Aorta (tissue), 5 donors: ENCODE results near the gene JAM2. TPM values are rescaled to one million over a fixed set of nuclear protein-coding genes. Genes with fewer than 3 reads are reported as not detected.

Experiments used
- ATAC-seq: fragments of 200-7000 bp; cut with Tn5 transposase; one replicate; pipeline ENCODE4 v1.9.1; 2022; ENCODE audit warnings: moderate library complexity; ENCODE audit not compliant: low FRiP score
- DNase-seq, 2 donors: peaks; one replicate each; pipeline ENCODE4 v3.0.0-alpha.2; 2020
- H3K27ac ChIP-seq, 2 donors: one replicate each; pipeline ENCODE4 v1.5.1; 2013; ENCODE audit warnings: low read length in 2 of 2, mild to moderate bottlenecking in 2 of 2, moderate library complexity in 2 of 2, control low read depth in 1 of 2, inconsistent platforms in 1 of 2, low read depth in 1 of 2
- H3K27me3 ChIP-seq, 2 donors: one replicate each; pipeline ENCODE4 v1.6.1; 2013; ENCODE audit warnings: control low read depth in 1 of 2, low read length in 1 of 2, mild to moderate bottlenecking in 1 of 2, moderate library complexity in 1 of 2; ENCODE audit not compliant: insufficient read depth in 2 of 2, control insufficient read depth in 1 of 2
- H3K36me3 ChIP-seq, 2 donors: one replicate each; pipeline ENCODE4 v1.6.1; 2013; ENCODE audit warnings: control low read depth in 1 of 2, low read length in 1 of 2, mild to moderate bottlenecking in 1 of 2; ENCODE audit not compliant: insufficient read depth in 2 of 2, control insufficient read depth in 1 of 2
- H3K4me1 ChIP-seq, 2 donors: one replicate each; pipeline ENCODE4 v1.6.1; 2013; ENCODE audit warnings: low read length in 2 of 2, control low read depth in 1 of 2, mild to moderate bottlenecking in 1 of 2, moderate library complexity in 1 of 2; ENCODE audit not compliant: insufficient read depth in 2 of 2, control insufficient read depth in 1 of 2
- H3K4me3 ChIP-seq, 2 donors: one replicate each; pipeline ENCODE4 v1.5.1; 2013; ENCODE audit warnings: low read length in 2 of 2, control low read depth in 1 of 2, mild to moderate bottlenecking in 1 of 2
- H3K9me3 ChIP-seq: one replicate; pipeline ENCODE4 v1.6.1; 2013; ENCODE audit warnings: mild to moderate bottlenecking, low read length; ENCODE audit not compliant: control insufficient read depth
- WGBS, 2 donors: extraction: QIAGEN DNeasy Blood & Tissue Kit; methylation state at CpG; one replicate each; pipeline ENCODE4 v1.1.7; 2013; 5-methylcytosine and 5-hydroxymethylcytosine counted together
- intact Hi-C, 2 donors: fragments of 100-400 bp; cut with DNase I; formaldehyde crosslinking; loops; one replicate each; pipeline versions ENCODE4 v1.14.2 to v1.15.0; 2022
- polyA plus RNA-seq, 2 donors: library from polyadenylated mRNA; stranded (reverse); fragments of 200-250 nt; gene quantifications; one replicate each; pipeline ENCODE4 v1.2.3, GENCODE V29; 2013
- total RNA-seq, 2 donors: library from RNA; stranded (reverse); fragmentation: NEBNext Ultra II Directional; extraction: Animal tissue kit (Norgen Biotek cat#: 25700); gene quantifications; one replicate each; pipeline ENCODE4 v1.2.1, GENCODE V29; 2021
- donor health status: healthy with polysubstance abuse.
- donor health status: Bipolar disorder and iron deficiency.
- donor health status: DM: no; HTN: no; CAD: no.
- donor health status: DM: no; HTN: no; CAD: no.
- donor health status: DM: yes; HTN: yes; CAD: no.

JAM2 gene
- total and polyA plus RNA-seq, 4 donors, result 2.1 to 61.0 (median 12.7) TPM

DNA sequence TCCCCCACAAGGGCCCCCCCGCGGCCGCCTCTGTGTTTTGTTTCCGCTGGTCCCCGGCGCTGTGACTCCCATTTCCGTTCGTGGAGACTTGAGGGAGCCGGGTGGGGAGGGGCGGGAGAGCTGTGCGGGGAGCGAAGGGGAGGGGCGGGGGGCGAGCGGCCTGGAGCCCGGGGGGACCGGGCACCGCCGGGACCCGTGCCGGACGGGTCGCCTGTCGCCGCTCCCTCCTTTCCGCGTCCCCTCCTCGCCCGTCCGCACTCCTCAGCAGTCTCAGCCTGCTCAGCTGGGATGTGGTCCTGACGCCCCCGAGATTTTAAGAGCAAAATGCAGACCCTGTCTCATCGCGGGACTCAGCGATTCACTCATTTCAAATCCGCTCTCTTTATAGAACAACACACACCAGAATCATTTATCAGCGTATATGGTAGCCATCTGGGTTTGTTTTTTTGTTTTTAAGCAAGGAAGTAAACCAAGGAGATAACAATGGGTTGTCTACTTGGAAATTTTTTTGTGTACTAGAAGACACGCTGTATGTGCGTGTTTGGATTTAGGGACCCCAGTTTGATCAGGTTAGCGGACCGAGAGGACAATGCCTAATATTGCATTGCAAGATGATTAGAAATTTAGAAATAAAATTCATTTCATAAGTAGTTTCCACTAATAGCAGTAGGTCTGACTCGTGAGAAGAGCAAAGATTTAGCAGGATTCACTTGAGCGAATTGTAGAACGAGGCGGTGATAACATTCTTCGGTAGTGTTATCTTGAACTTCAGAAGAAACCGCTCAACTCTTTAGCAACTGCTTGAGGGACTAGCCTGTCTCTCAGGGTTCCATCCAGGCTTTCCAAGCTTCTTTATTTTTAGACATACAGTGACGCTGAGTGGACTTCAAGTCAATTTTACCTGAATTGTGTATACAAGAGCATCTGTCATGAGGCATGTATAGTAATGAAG is 96.9 kb downstream of the JAM2 start:
- Histone ChIP-seq H3K4me3 (peak overlapping the region; percentile 16 to 77), H3K4me1 (no peaks in the 10 kb centered on the region), H3K27me3 (no peaks in the 10 kb centered on the region), H3K36me3 (no peaks in the 10 kb centered on the region), H3K27ac (peak overlapping the region; percentile 87 to 91), H3K9me3 (no peaks in the 10 kb centered on the region)
- DNase-seq (peak; percentile 92 to 95), ATAC-seq (peak; percentile 87)
- 0 to 1% methylated on average over 27 to 48 of the region's 48 CpGs for WGBS, 2 donors
- intact Hi-C loops, result loop anchor here in 1 of 2 donors (10.0 kb wide), 1 partner anchor 1099 kb away; no protein-coding TSS in a partner anchor

GRCh38 chr21:25737421-25737820 is 98.4 kb downstream of the JAM2 start:
- no peaks in the 10 kb centered on the region for H3K4me1 ChIP-seq
- no peak for DNase-seq
- H3K4me3 ChIP-seq, result no peak overlapping the region
- H3K27ac ChIP-seq, result no peak overlapping the region
- H3K9me3 ChIP-seq, result no peaks in the 10 kb centered on the region
- intact Hi-C loops, result loop anchor here in 1 of 2 donors (10.0 kb wide), 1 partner anchor 1097 kb away; no protein-coding TSS in a partner anchor
- ATAC-seq, result no peak
- WGBS, 2 donors, result 64 to 67% methylated on average over 1 of the region's 1 CpG
- H3K27me3 ChIP-seq, result no peaks in the 10 kb centered on the region
- H3K36me3 ChIP-seq, result no peaks in the 10 kb centered on the region

GRCh38 chr21:25742900-25743299 is 103.8 kb downstream of the JAM2 start:
- Histone ChIP-seq H3K4me1 (no peaks in the 10 kb centered on the region), H3K9me3 (no peaks in the 10 kb centered on the region), H3K36me3 (no peaks in the 10 kb centered on the region), H3K4me3 (no peak overlapping the region), H3K27me3 (no peaks in the 10 kb centered on the region), H3K27ac (no peak overlapping the region)
- no peak for DNase-seq
- 95 to 97% methylated on average over 3 of the region's 3 CpGs for WGBS, 2 donors
- intact Hi-C loops, result no loop called here
- no peak for ATAC-seq

DNA sequence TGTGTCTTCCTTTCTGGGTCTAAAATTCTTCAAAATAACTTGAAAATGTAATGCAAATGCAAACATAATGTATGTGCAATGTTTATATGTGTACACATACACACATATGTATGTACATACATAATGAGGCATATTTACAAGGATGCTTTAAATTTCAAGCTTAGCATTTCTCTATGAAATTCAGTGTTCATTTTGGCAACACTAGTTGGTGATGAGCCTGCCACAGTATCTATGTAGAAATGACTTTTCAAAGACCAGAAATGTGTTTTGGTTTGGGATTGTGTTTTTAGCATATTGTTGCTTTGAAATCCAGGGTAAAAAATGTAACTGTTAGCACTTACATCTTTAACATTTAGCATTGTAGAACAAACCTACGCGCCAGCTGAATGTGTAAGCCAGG is 105.8 kb downstream of the JAM2 start:
- Histone ChIP-seq H3K27me3 (no peaks in the 10 kb centered on the region), H3K9me3 (no peaks in the 10 kb centered on the region), H3K4me1 (no peaks in the 10 kb centered on the region), H3K4me3 (no peak overlapping the region), H3K27ac (no peak overlapping the region), H3K36me3 (no peaks in the 10 kb centered on the region)
- DNase-seq (no peak), ATAC-seq (no peak)
- intact Hi-C loops, result no loop called here
- WGBS, 2 donors, result 98 to 100% methylated on average over 2 of the region's 2 CpGs

GRCh38 chr21:25750085-25750484 is 111.0 kb downstream of the JAM2 start:
- WGBS, 2 donors, result 90 to 91% methylated on average over 6 of the region's 6 CpGs
- intact Hi-C loops, result no loop called here
- DNase-seq (no peak), ATAC-seq (no peak)
- Histone ChIP-seq H3K4me3 (no peak overlapping the region), H3K36me3 (peaks cover 0 to 5% of the 10 kb centered on the region in 2 donors), H3K4me1 (no peaks in the 10 kb centered on the region), H3K27me3 (no peaks in the 10 kb centered on the region), H3K9me3 (no peaks in the 10 kb centered on the region), H3K27ac (no peak overlapping the region)

GRCh38 chr21:25752416-25752815 is 113.4 kb downstream of the JAM2 start:
- peaks cover 0 to 7% of the 10 kb centered on the region in 2 donors for H3K36me3 ChIP-seq
- H3K27ac ChIP-seq, result no peak overlapping the region
- 96 to 97% methylated on average over 1 of the region's 1 CpG for WGBS, 2 donors
- H3K9me3 ChIP-seq, result no peaks in the 10 kb centered on the region
- H3K4me3 ChIP-seq, result no peak overlapping the region
- no peaks in the 10 kb centered on the region for H3K27me3 ChIP-seq
- intact Hi-C loops, result no loop called here
- no peak for DNase-seq
- ATAC-seq, result no peak
- H3K4me1 ChIP-seq, result no peaks in the 10 kb centered on the region

- H3K36me3 ChIP-seq, result peaks cover 3 to 7% of the 10 kb centered on the region in 2 donors
- no peak for ATAC-seq
- intact Hi-C loops, result no loop called here
Measured at GRCh38 chr21:25756190-25756932, 117.3 kb downstream of the JAM2 start.

DNA sequence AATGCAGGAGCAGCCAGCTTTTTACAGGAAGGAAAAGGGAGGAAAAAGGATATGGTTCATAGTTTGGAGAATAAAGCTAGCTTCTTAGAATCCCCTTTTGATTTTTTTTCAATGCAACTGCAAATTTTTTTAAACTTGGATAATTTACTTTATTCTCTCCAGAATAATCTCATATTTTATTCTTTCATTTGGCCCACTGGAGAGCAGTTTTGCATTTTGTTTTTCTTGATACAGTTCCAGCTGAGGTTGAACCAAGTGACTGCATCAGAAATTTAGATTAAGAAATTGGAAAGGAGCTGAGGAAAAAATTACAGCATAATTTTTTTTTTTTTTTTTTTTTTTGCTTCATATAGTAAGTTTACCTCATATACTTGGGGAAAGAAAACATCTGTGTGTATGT is 118.5 kb downstream of the JAM2 start:
- no peak overlapping the region for H3K27ac ChIP-seq
- H3K4me1 ChIP-seq, result no peaks in the 10 kb centered on the region
- H3K4me3 ChIP-seq, result no peak overlapping the region
- ATAC-seq (no peak), DNase-seq (no peak)
- intact Hi-C loops, result no loop called here
- no peaks in the 10 kb centered on the region for H3K27me3 ChIP-seq
- H3K9me3 ChIP-seq, result no peaks in the 10 kb centered on the region
- peaks cover 3 to 7% of the 10 kb centered on the region in 2 donors for H3K36me3 ChIP-seq

More at GRCh38 chr21:25756190-25756932, 117.3 kb downstream of the JAM2 start:
- Histone ChIP-seq H3K27me3 (no peaks in the 10 kb centered on the region), H3K4me3 (no peak overlapping the region), H3K4me1 (no peaks in the 10 kb centered on the region), H3K9me3 (no peaks in the 10 kb centered on the region), H3K27ac (no peak overlapping the region)
- no peak for DNase-seq
- WGBS, 2 donors, result 70 to 72% methylated on average over 6 of the region's 6 CpGs
